H1 (cell line): ENCODE measurements around the gene COQ8B. TPM values are rescaled to one million over a fixed set of nuclear protein-coding genes. Genes with fewer than 3 reads are reported as not detected.

ENCODE experiments used
- BACH1 ChIP-seq: IDR thresholded peaks from 2 replicates; pipeline ENCODE4 v1.6.1; 2012; ENCODE audit warnings: low read length, improper control_type of control experiment
- KDM4A ChIP-seq: IDR thresholded peaks from one replicate; pipeline ENCODE4 v1.7.1; 2012; ENCODE audit warnings: low read depth, mild to moderate bottlenecking, moderate library complexity, low read length, inconsistent platforms; ENCODE audit not compliant: severe bottlenecking
- SIN3A ChIP-seq, 2 experiments: IDR thresholded peaks in 1 of 2; conservative IDR thresholded peaks in 1 of 2; 2 replicates each; pipeline ENCODE4 v1.6.1; 2011 to 2012; ENCODE audit warnings: low read length in 2 of 2, improper control_type of control experiment in 1 of 2, low read depth in 1 of 2, mild to moderate bottlenecking in 1 of 2
- SP1 ChIP-seq: IDR thresholded peaks from 2 replicates; pipeline ENCODE4 v1.6.1; 2011; ENCODE audit warnings: low read depth, low read length
- polyA plus RNA-seq, 7 experiments: library from polyadenylated mRNA; depleted of rRNA in 3 of 7; stranded (reverse) in 5 of 7; unstranded in 2 of 7; fragments of >200 nt in 5 of 7; fragments of 200-250 nt in 2 of 7; gene quantifications; 1 replicate in 5 of 7; 2 replicates in 1 of 7; 4 replicates in 1 of 7; pipeline versions ENCODE4 v1.2.1 to v1.2.3, GENCODE V29; 2011 to 2013; ENCODE audit warnings: missing spikeins in 2 of 7, mixed read lengths in 2 of 7
- total RNA-seq: library from RNA; stranded (reverse); fragmentation: NEBNext Ultra II Directional; extraction: Animal tissue kit (Norgen Biotek cat#: 25700); gene quantifications from 2 replicates; pipeline ENCODE4 v1.2.1, GENCODE V29; 2021

Gene COQ8B
- total and polyA plus RNA-seq, 2 of the 8 experiments (the other 6 are each of a cell fraction or from before 2014, with no cell fraction given): 41.7 to 46.1 TPM

DNA sequence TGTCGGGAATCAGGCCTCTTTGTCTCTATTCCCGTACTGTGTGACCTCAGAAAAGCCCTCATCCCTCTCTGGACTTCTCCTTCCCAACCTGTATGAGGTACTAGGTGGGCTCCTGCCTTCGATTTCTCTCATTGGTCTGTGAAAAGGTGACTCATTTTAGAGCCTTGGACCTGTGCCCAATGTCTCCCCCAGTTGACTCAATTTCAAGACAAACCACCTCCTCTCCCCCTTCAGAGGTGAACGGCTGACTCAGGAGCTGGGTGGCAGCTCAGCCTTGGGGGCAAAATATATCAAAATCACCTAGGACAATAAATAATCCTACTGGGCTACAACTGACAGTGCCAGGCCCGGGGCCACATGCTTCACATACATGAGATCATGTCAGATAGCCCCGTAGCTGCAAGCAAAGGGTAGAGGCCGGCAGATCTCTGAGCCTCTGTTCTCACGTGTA is 630 bp downstream of the COQ8B start (continued):
- TF ChIP-seq SP1 (no peak), BACH1 (no peak), SIN3A (conservative IDR thresholded peaks at IDR 0.05 in 1 of 2, IDR thresholded peaks at IDR 0.05 in 1 of 2; ENCODE audit: low read depth in 1 of 2, low read length in 2 of 2) (0 out of 4 replicates have a peak, but pooled peaks of 1 of the 2 experiments have one; percentile 59), KDM4A (no peak)
